Measurements from ENCODE around the gene SALL1. TPM values are rescaled to one million over a fixed set of nuclear protein-coding genes. Genes with fewer than 3 reads are reported as not detected.

Gene SALL1
- total RNA-seq, 1 experiment from 2014 or later = not detected

- POLR2A ChIA-PET = no interaction called here
- no TSS peak for BruUV-seq (replicated peaks)
- no peak overlapping the region for H3K4me2 ChIP-seq (ENCODE audit: low read length)
Measured at GRCh38 chr16:51154271-51155171, 3.5 kb upstream of the SALL1 start.

More at GRCh38 chr16:51154271-51155171, 3.5 kb upstream of the SALL1 start:
- H3K9me2 ChIP-seq (ENCODE audit: insufficient read depth) = no peaks in the 10 kb centered on the region
- no peak overlapping the region for H3K9ac ChIP-seq (ENCODE audit: low read length)
- no peak for DNase-seq (ENCODE audit: low read depth, low spot score)
- no peaks in the 10 kb centered on the region for H3K36me3 ChIP-seq (ENCODE audit: control insufficient read depth in 1 of 2, insufficient read depth in 2 of 2, low read length in 2 of 2)
- intact Hi-C loops (cut with micrococcal nuclease) = no loop called here
- H3K4me3 ChIP-seq (replicated peaks in 1 of 2; ENCODE audit: low read depth in 1 of 2, low read length in 2 of 2) = no peak overlapping the region
- no peak for TF ChIP-seq FOSL1 (IDR thresholded peaks at IDR 0.05; ENCODE audit: low read depth)
- no peak for TF ChIP-seq CEBPB (IDR thresholded peaks at IDR 0.05; ENCODE audit: low read depth)
- no peak for TF ChIP-seq POLR2AphosphoS5 (IDR thresholded peaks at IDR 0.05; ENCODE audit: low read depth, low read length)
- TF ChIP-seq RAD21 (IDR thresholded peaks at IDR 0.05; ENCODE audit: low read depth) = no peak
- no peak for TF ChIP-seq JUND (IDR thresholded peaks at IDR 0.05)
- no peak for TF ChIP-seq CBX3 (IDR thresholded peaks at IDR 0.05; ENCODE audit: low read depth)
- TF ChIP-seq ZFX (IDR thresholded peaks at IDR 0.05) = no peak
- TF ChIP-seq SP1 (IDR thresholded peaks at IDR 0.05; ENCODE audit: low read depth) = no peak
- TF ChIP-seq, protein P1, sequence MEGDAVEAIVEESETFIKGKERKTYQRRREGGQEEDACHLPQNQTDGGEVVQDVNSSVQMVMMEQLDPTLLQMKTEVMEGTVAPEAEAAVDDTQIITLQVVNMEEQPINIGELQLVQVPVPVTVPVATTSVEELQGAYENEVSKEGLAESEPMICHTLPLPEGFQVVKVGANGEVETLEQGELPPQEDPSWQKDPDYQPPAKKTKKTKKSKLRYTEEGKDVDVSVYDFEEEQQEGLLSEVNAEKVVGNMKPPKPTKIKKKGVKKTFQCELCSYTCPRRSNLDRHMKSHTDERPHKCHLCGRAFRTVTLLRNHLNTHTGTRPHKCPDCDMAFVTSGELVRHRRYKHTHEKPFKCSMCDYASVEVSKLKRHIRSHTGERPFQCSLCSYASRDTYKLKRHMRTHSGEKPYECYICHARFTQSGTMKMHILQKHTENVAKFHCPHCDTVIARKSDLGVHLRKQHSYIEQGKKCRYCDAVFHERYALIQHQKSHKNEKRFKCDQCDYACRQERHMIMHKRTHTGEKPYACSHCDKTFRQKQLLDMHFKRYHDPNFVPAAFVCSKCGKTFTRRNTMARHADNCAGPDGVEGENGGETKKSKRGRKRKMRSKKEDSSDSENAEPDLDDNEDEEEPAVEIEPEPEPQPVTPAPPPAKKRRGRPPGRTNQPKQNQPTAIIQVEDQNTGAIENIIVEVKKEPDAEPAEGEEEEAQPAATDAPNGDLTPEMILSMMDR (IDR thresholded peaks at IDR 0.05 in 2 of 3, conservative IDR thresholded peaks at IDR 0.05 in 1 of 3; ENCODE audit: borderline replicate concordance in 1 of 3, insufficient read depth in 1 of 3, low read depth in 2 of 3, low read length in 2 of 3) = no peak
- TF ChIP-seq REST (IDR thresholded peaks at IDR 0.05; ENCODE audit: low read depth) = no peak
- no peak for TF ChIP-seq TCF7L2 (IDR thresholded peaks at IDR 0.05; ENCODE audit: borderline replicate concordance, extremely low read depth, insufficient read depth, insufficient read length)
- no peak for TF ChIP-seq ELF1 (IDR thresholded peaks at IDR 0.05; ENCODE audit: borderline replicate concordance, low read depth)
- H2AFZ ChIP-seq (ENCODE audit: low read depth, low read length, poor library complexity, severe bottlenecking) = no peak overlapping the region
- H3K27ac ChIP-seq (ENCODE audit: low read depth, low read length) = no peak overlapping the region
- no peaks in the 10 kb centered on the region for H3K27me3 ChIP-seq (ENCODE audit: insufficient read depth, low read length)
- H3K4me1 ChIP-seq (ENCODE audit: control insufficient read depth in 1 of 2, insufficient read depth in 2 of 2, low read length in 2 of 2) = no peaks in the 10 kb centered on the region
- H3K79me2 ChIP-seq (ENCODE audit: insufficient read depth, low read length) = no peaks in the 10 kb centered on the region
- ChIA-PET RAD21 (ENCODE audit: low non-redundant PET in 1 of 2, low total read pairs in 2 of 2, uncharacterized antibody in 2 of 2, unreplicated experiment in 2 of 2) (no interaction called here), CTCF (no interaction called here)
- no peaks in the 10 kb centered on the region for H3K9me3 ChIP-seq (ENCODE audit: control insufficient read depth in 1 of 2, insufficient read depth in 1 of 2, low read depth in 1 of 2, low read length in 2 of 2)
- H4K20me1 ChIP-seq (ENCODE audit: insufficient read depth) = no peaks in the 10 kb centered on the region
- ATAC-seq = no peak
